ENCODE results near the gene MIAT.
"Not testable (repeated sequence)": the region's sequence is repeated elsewhere in the genome, so short reads cannot be mapped to it uniquely, and the experiment has no call there.

The MIAT gene

GRCh38 chr22:26656891-26657851, at the start of gene MIAT:
Gene MIAT (plus strand): TSS chr22:26657588.
- Histone ChIP-seq H2AFZ (ENCODE audit: low read depth, low read length) (peak within 1 kb of the TSS; percentile 55), H3K4me1 (ENCODE audit: insufficient read depth, low read length) (peaks cover 40% of the 10 kb centered on the region), H3K4me3 (ENCODE audit: low read length) (peak within 1 kb of the TSS; percentile 64), H3K36me3 (ENCODE audit: insufficient read depth, low read length) (peaks cover 2% of the 10 kb centered on the region), H3K27me3 (ENCODE audit: insufficient read depth, low read length) (no peaks in the 10 kb centered on the region), H3K9me3 (ENCODE audit: low read length) (no peaks in the 10 kb centered on the region)

DNA sequence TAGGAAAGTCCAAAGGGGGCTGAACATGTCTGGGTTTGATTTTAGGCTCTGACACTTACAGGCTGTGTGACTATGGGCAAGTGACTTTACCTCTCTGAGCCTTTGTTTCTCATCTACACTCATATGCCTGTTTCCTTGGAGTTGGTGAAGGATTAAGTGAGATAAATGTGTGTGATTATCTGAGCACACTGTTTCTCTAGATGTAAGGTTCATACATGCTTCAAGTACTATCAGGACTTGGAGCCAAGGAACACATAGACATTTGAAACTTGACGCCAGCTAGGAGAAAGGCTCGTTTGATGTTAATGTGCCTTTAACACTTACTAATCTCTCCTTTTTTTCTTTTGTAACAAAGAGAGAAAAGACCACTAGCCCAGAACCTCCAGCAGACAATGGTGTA, 49.3 kb upstream of the MIAT start:
- no peak overlapping the region for H3K4me3 ChIP-seq (ENCODE audit: low read length)
- H2AFZ ChIP-seq (ENCODE audit: low read depth, low read length), result no peak overlapping the region
- H3K36me3 ChIP-seq (ENCODE audit: insufficient read depth, low read length), result no peaks in the 10 kb centered on the region
- no peaks in the 10 kb centered on the region for H3K27me3 ChIP-seq (ENCODE audit: insufficient read depth, low read length)
- H3K9me3 ChIP-seq (ENCODE audit: low read length), result no peaks in the 10 kb centered on the region
- H3K4me1 ChIP-seq (ENCODE audit: insufficient read depth, low read length), result no peaks in the 10 kb centered on the region

DNA sequence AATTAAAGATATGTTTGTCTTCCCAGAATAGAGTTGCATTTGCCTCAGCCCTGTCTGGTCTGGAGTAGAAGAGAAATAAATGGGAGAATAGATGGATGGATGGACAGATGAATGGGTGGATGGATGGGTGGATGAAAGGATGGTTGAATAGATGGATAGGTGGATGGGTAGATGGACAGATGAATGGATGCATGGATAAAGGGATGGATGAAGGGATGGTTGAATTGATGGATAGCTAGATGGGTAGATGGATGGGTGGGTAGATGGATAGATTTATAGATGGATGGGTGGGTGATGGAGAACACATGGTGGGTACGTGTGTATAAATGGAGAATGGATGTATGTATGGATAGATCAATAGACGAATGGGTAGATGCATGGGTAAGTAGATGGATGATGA, 48.1 kb upstream of the MIAT start:
- Histone ChIP-seq H3K4me3 (ENCODE audit: low read length) (no peak overlapping the region), H3K36me3 (ENCODE audit: insufficient read depth, low read length) (no peaks in the 10 kb centered on the region), H2AFZ (ENCODE audit: low read depth, low read length) (no peak overlapping the region), H3K4me1 (ENCODE audit: insufficient read depth, low read length) (peaks cover 5% of the 10 kb centered on the region), H3K9me3 (ENCODE audit: low read length) (no peaks in the 10 kb centered on the region), H3K27me3 (ENCODE audit: insufficient read depth, low read length) (no peaks in the 10 kb centered on the region)

DNA sequence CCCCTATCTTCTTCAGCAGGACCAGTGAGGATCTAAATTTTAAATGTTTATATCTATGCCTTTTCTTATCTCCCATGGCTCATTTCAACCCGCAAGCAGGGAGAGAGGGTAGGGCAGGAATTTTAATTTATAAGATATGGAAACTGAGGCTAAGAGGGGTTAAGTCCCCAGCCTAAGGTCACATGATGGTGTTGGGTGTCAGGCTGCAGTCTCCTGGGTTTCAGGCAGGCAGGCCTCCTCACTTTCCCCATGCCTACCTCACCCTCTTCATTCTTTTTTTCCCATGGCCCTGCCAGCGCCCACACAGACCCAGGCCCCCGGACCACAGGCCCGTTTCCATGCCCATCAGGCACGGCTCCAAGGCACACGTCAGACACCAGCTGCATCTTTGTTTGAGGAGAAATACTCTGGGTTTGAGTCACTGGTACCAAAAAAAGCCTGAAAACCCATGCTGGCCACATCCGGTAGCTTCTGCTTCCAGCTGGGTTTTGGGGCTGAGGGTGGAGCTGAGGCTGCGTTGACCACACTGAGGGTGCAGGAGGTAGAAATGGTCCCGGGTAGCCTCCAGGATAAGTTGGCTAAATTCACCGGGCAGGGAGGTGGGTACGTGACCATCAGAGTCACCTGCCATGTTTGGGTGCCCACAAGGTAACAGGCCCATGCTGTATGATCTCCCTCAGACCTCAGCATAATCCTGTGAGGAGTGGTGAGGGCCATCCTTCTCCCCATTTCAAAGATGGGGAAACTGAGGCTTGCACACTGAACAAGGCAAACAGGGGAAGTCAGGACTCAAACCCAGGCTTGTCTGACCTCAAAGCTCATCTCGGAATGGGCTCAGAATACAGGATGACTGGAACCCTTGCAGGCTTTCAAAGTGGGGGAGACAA, 47.1 kb upstream of the MIAT start:
- Histone ChIP-seq H3K27me3 (ENCODE audit: insufficient read depth, low read length) (no peaks in the 10 kb centered on the region), H3K4me3 (ENCODE audit: low read length) (no peak overlapping the region), H3K36me3 (ENCODE audit: insufficient read depth, low read length) (no peaks in the 10 kb centered on the region), H3K4me1 (ENCODE audit: insufficient read depth, low read length) (peaks cover 13% of the 10 kb centered on the region), H2AFZ (ENCODE audit: low read depth, low read length) (no peak overlapping the region), H3K9me3 (ENCODE audit: low read length) (no peaks in the 10 kb centered on the region)

DNA sequence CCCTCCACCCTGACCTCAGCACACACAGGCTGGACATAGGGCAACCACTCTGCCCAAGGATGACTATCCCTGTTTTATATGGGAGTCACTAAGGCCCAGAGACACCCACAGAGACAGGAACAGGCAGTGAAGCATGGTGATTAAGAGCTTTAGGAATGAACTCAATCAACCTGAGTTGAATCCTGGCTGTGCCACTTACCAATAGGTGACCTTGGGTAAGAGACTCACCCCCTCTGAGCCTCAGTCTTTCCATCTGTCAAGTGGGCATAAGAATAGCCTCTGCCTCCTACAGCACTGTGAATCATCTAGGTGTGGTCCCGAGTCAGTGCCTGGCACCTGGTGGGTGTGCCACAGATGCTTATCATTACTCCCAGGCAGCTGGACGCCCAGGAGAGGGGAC, 46.4 kb upstream of the MIAT start:
- Histone ChIP-seq H3K9me3 (ENCODE audit: low read length) (no peaks in the 10 kb centered on the region), H2AFZ (ENCODE audit: low read depth, low read length) (no peak overlapping the region), H3K27me3 (ENCODE audit: insufficient read depth, low read length) (no peaks in the 10 kb centered on the region), H3K36me3 (ENCODE audit: insufficient read depth, low read length) (no peaks in the 10 kb centered on the region), H3K4me3 (ENCODE audit: low read length) (no peak overlapping the region), H3K4me1 (ENCODE audit: insufficient read depth, low read length) (peaks cover 13% of the 10 kb centered on the region)

DNA sequence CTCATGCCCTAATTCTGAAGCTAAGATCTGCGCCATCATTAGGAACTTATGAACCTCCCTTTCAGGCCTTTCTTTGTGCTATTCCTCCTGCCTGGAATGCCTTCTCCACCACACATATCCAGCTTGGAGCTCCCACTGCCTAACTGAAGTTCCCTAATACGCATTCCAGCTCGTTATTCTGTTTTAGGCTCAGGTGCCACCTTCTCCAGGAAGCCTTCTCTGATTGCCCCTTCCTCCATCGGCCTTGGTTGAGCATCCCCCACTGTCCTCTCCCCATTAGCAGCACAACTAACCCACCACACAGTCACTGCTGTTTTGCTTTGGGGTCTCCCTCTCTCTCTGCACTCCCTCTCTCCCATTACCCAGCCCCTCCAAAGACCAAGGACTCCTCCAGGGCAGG, 44.7 kb upstream of the MIAT start:
- H3K4me3 ChIP-seq (ENCODE audit: low read length), result no peak overlapping the region
- no peaks in the 10 kb centered on the region for H3K36me3 ChIP-seq (ENCODE audit: insufficient read depth, low read length)
- H3K4me1 ChIP-seq (ENCODE audit: insufficient read depth, low read length), result peaks cover 23% of the 10 kb centered on the region
- H3K9me3 ChIP-seq (ENCODE audit: low read length), result no peaks in the 10 kb centered on the region
- no peaks in the 10 kb centered on the region for H3K27me3 ChIP-seq (ENCODE audit: insufficient read depth, low read length)
- H2AFZ ChIP-seq (ENCODE audit: low read depth, low read length), result no peak overlapping the region

GRCh38 chr22:26613753-26614152, 43.6 kb upstream of the MIAT start:
- H3K36me3 ChIP-seq (ENCODE audit: insufficient read depth, low read length); H3K27me3 ChIP-seq (ENCODE audit: insufficient read depth, low read length); H3K4me3 ChIP-seq (ENCODE audit: low read length); H3K9me3 ChIP-seq (ENCODE audit: low read length); H2AFZ ChIP-seq (ENCODE audit: low read depth, low read length): not testable (repeated sequence)
- peaks cover 31% of the 10 kb centered on the region for H3K4me1 ChIP-seq (ENCODE audit: insufficient read depth, low read length)

DNA sequence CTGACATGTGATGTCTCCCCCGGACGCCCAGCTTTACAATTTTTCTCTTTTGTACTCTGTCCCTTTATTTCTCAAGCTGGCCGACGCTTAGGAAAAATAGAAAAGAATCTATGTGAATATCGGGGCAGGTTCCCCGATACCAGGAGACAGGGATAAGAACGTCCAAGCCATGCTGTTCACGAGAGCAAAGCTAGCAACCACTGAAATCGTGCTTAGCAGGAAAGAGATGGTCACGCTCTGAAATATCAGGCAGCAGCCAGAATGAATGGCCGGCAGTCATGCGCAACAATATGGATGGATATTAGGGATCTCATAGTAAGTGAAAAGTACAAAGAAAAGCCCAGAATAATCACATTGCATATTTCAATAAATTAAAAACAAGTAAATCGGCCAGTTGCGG, 43.1 kb upstream of the MIAT start:
- H2AFZ ChIP-seq (ENCODE audit: low read depth, low read length), result no peak overlapping the region
- H3K9me3 ChIP-seq (ENCODE audit: low read length), result no peaks in the 10 kb centered on the region
- H3K36me3 ChIP-seq (ENCODE audit: insufficient read depth, low read length), result no peaks in the 10 kb centered on the region
- H3K4me3 ChIP-seq (ENCODE audit: low read length), result no peak overlapping the region
- no peaks in the 10 kb centered on the region for H3K27me3 ChIP-seq (ENCODE audit: insufficient read depth, low read length)
- H3K4me1 ChIP-seq (ENCODE audit: insufficient read depth, low read length), result peaks cover 31% of the 10 kb centered on the region

GRCh38 chr22:26615149-26615548, 42.2 kb upstream of the MIAT start:
- Histone ChIP-seq H3K27me3 (ENCODE audit: insufficient read depth, low read length) (no peaks in the 10 kb centered on the region), H3K4me3 (ENCODE audit: low read length) (no peak overlapping the region), H3K36me3 (ENCODE audit: insufficient read depth, low read length) (no peaks in the 10 kb centered on the region), H3K9me3 (ENCODE audit: low read length) (no peaks in the 10 kb centered on the region), H2AFZ (ENCODE audit: low read depth, low read length) (no peak overlapping the region), H3K4me1 (ENCODE audit: insufficient read depth, low read length) (peaks cover 31% of the 10 kb centered on the region)

GRCh38 chr22:26615830-26616435, 41.5 kb upstream of the MIAT start:
- Histone ChIP-seq H3K4me1 (ENCODE audit: insufficient read depth, low read length) (peaks cover 31% of the 10 kb centered on the region), H3K9me3 (ENCODE audit: low read length) (no peaks in the 10 kb centered on the region), H3K36me3 (ENCODE audit: insufficient read depth, low read length) (no peaks in the 10 kb centered on the region), H3K27me3 (ENCODE audit: insufficient read depth, low read length) (no peaks in the 10 kb centered on the region), H2AFZ (ENCODE audit: low read depth, low read length) (no peak overlapping the region), H3K4me3 (ENCODE audit: low read length) (no peak overlapping the region)

DNA sequence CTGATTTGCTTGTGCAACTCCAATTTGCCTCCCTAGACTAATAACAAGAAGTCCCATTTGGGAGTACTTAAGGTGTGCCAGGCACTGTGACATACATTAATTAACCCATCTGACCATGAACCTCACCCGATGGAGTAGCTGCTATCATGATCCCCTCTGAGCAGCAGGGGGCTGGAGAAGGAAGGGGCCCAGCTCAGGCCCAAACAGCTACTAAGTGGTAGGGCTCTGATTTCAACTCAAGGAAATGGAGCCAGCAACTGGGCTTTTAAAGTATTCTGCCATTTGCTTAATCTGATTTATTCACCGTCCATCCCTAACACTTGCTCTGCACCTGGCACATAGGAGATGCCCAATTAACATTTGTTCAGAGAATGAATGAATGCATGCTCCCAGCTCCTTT, 40.7 kb upstream of the MIAT start:
- Histone ChIP-seq H3K4me1 (ENCODE audit: insufficient read depth, low read length) (peaks cover 34% of the 10 kb centered on the region), H3K36me3 (ENCODE audit: insufficient read depth, low read length) (no peaks in the 10 kb centered on the region), H2AFZ (ENCODE audit: low read depth, low read length) (no peak overlapping the region), H3K9me3 (ENCODE audit: low read length) (no peaks in the 10 kb centered on the region), H3K4me3 (ENCODE audit: low read length) (no peak overlapping the region), H3K27me3 (ENCODE audit: insufficient read depth, low read length) (no peaks in the 10 kb centered on the region)

- Histone ChIP-seq H3K9me3 (ENCODE audit: low read length) (no peaks in the 10 kb centered on the region), H2AFZ (ENCODE audit: low read depth, low read length) (peak within 1 kb of the TSS; percentile 23), H3K27me3 (ENCODE audit: insufficient read depth, low read length) (no peaks in the 10 kb centered on the region), H3K36me3 (ENCODE audit: insufficient read depth, low read length) (no peaks in the 10 kb centered on the region), H3K4me3 (ENCODE audit: low read length) (no peak within 1 kb of the TSS), H3K4me1 (ENCODE audit: insufficient read depth, low read length) (peaks cover 38% of the 10 kb centered on the region)
Observed at GRCh38 chr22:26617271-26618199, 39.9 kb upstream of the MIAT start, which contains the start of gene CRYBB1. Gene CRYBB1 (minus strand): TSS chr22:26618027. CDS start chr22:26616319, 1,708 bp downstream.

All from neuron (in vitro differentiated cells).